ENCODE measurements around the gene CELA3A.

Gene CELA3A

DNA sequence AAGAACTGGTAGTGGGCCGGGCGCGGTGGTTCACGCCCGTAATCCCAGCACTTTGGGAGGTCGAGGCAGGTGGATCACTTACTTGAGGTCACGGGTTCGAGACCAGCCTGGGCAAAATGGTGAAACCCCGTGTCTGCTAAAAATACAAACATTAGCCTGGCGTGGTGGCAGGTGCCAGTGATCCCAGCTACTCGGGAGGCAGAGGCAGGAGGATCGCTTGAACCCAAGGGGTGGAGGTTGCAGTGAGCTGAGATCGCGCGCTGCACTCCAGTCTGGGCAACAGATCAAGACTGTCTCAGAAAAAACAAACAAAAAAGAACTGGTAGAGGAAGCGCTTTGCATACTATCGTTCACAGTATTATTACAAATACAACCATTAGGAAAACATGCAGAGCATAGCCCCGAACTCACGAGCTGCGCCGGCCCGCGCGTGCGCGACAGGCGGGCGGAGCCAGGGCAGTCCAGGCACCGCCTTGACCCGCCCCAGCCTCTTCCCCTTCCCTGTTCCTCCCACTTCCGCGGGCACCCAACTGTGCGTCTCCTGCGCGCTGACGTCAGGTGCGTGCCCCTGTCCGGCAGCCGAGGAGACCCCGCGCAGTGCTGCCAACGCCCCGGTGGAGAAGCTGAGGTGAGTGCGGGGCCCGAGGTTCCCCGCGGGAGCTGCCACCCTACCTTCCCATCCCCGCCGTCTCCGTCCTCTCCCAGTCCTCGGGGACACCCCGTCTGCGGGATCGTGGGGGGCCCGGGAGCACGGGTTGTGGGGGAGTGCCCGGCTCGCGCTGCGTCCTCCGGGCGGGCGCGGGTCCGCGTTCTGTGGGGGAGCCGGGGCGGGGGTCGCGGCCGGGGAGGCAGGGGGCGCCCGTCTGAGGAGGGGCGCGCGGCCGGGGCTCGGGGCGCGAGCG, 50.9 kb downstream of the CELA3A start, which contains the start of gene CDC42:
TSS of gene CDC42 (plus strand) at position 595 of the 902 bp plus-strand sequence. CDS start 25,770 bp downstream, outside the sequence.
- peak; percentile 97 to 98 for DNase-seq

- DNase-seq: peak; percentile 44 to 71
Measured at GRCh38 chr1:22053017-22053860, 51.8 kb downstream of the CELA3A start.

GRCh38 chr1:22053861-22054770, 52.7 kb downstream of the CELA3A start:
- DNase-seq: peak in 1 of 2 donors; percentile 38

DNA sequence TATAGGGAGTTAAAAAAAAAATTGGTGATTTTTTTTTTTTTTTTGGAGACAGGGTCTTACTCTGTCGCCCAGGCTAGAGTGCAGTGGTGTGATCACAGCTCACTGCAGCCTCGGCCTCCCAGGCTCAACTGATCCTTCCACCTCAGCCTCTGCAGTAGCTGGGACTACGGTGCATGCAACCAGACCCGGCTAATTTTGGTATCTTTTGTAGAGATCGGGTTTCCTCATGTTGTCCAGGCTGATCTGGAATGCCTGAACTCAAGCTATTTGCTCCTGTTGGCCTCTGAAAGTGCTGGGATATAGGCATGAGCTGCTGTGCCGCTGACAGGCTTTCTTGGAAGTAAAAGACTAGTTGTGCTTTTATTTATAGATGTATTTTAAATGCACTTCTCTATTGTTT, 54.0 kb downstream of the CELA3A start:
- DNase-seq: no peak

GRCh38 chr1:22056043-22056442, 54.6 kb downstream of the CELA3A start:
- no peak for DNase-seq

GRCh38 chr1:22056936-22057335, 55.5 kb downstream of the CELA3A start:
- no peak for DNase-seq

GRCh38 chr1:22057861-22058260, 56.4 kb downstream of the CELA3A start:
- no peak for DNase-seq

All from CD4-positive, alpha-beta T cell treated with Interferon alpha-2 for 1 hour (primary cell).